ENCODE results near the gene CALN1.
A peak's percentile ranks its signal among the peaks of the same experiment; 100 is the strongest.

CALN1 gene

DNA sequence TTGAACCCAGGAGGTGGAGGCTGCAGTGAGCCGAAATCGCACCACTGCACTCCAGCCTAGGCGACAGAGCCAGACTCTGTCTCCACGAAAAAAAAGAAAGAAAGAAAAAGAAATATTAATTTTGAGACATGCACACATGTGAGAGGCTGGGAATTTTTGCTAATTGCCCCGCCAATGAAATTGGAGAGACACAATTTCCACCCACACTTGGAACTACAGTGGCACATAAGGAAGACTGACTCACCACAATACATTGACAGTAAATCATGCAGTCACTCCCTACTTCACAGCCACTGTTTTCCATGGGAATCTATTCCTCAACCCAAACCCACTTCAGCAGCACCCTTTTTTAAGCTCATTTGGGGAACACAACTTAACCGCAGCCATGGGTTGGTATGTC is 139.7 kb downstream of the CALN1 start:
- Histone ChIP-seq H3K9me3 (replicated peaks in 1 of 2; ENCODE audit: control insufficient read depth in 2 of 2, insufficient read depth in 1 of 2, low read depth in 1 of 2, low read length in 2 of 2) (peaks cover 0 to 6% of the 10 kb centered on the region in 2 donors), H2BK12ac (ENCODE audit: low read length) (no peak overlapping the region), H2BK15ac (ENCODE audit: low read length) (no peak overlapping the region), H3K27me3 (ENCODE audit: control insufficient read depth in 3 of 3, insufficient read depth in 3 of 3, low read depth in 1 of 3, low read length in 3 of 3) (peaks cover 0 to 2% (median 0%) of the 10 kb centered on the region in 3 experiments), H3K27ac (replicated peaks; ENCODE audit: low read length) (no peak overlapping the region), H3K23ac (ENCODE audit: low read depth, low read length, poor library complexity) (no peak overlapping the region), H3K18ac (ENCODE audit: low read length) (no peak overlapping the region), H3K9ac (ENCODE audit: low read depth, low read length, poor library complexity) (no peak overlapping the region), H4K8ac (ENCODE audit: low read depth, low read length) (no peak overlapping the region), H3K4me1 (ENCODE audit: control insufficient read depth in 2 of 2, insufficient read depth in 1 of 2, low read depth in 1 of 2, low read length in 2 of 2) (peaks cover 0 to 3% of the 10 kb centered on the region in 2 donors), H2AK5ac (ENCODE audit: low read depth, low read length) (no peak overlapping the region), H3K4me2 (ENCODE audit: insufficient read depth, low read length, poor library complexity, severe bottlenecking) (no peak overlapping the region), H2BK5ac (ENCODE audit: low read length) (no peak overlapping the region), H3K79me1 (ENCODE audit: low read depth, low read length) (no peaks in the 10 kb centered on the region), H2BK120ac (ENCODE audit: low read depth, low read length) (no peak overlapping the region), H3K4ac (ENCODE audit: low read length) (no peak overlapping the region), H3K36me3 (replicated peaks in 1 of 2; ENCODE audit: control insufficient read depth in 2 of 2, insufficient read depth in 2 of 2, low read length in 2 of 2) (no peaks in the 10 kb centered on the region), H4K91ac (ENCODE audit: low read depth, low read length, poor library complexity) (no peak overlapping the region), H3K4me3 (ENCODE audit: low read length in 2 of 2) (no peak overlapping the region), H3K14ac (ENCODE audit: low read length) (no peak overlapping the region), H2AFZ (ENCODE audit: low read length) (no peak overlapping the region)
- no peak for DNase-seq (ENCODE audit: low spot score)
- WGBS, 2 donors (ENCODE audit: extremely low coverage in 2 of 2, insufficient read length in 2 of 2, insufficient replicate concordance in 1 of 2) = no CpG with 5 or more reads among the region's 6 CpGs

DNA sequence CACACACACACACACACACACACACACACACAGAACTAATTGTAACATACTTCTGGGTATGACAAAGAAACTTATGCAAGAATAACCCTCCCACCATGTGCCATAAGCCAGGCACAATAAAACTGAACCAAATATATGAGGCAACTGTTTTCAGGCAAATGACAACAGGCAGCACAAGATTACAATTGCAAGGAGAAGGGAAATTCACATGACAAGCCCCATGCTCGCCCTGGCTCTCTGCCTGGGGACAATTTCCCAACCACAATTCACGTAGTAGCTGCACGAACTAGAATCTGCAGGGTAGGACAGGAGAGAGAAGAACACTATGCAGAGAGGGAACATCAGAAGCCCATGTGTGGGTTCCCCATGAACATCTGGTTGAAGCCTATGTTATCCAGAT is 143.3 kb downstream of the CALN1 start:
- Histone ChIP-seq H2BK120ac (ENCODE audit: low read depth, low read length) (no peak overlapping the region), H2AK5ac (ENCODE audit: low read depth, low read length) (no peak overlapping the region), H2BK12ac (ENCODE audit: low read length) (no peak overlapping the region), H3K4ac (ENCODE audit: low read length) (no peak overlapping the region), H2BK5ac (ENCODE audit: low read length) (no peak overlapping the region), H3K18ac (ENCODE audit: low read length) (no peak overlapping the region), H3K4me1 (ENCODE audit: control insufficient read depth in 2 of 2, insufficient read depth in 1 of 2, low read depth in 1 of 2, low read length in 2 of 2) (peaks cover 0 to 17% of the 10 kb centered on the region in 2 donors), H3K27me3 (ENCODE audit: control insufficient read depth in 3 of 3, insufficient read depth in 3 of 3, low read depth in 1 of 3, low read length in 3 of 3) (peaks cover 0 to 2% (median 0%) of the 10 kb centered on the region in 3 experiments), H3K4me2 (ENCODE audit: insufficient read depth, low read length, poor library complexity, severe bottlenecking) (no peak overlapping the region), H3K4me3 (ENCODE audit: low read length in 2 of 2) (no peak overlapping the region), H2AFZ (ENCODE audit: low read length) (no peak overlapping the region), H2BK15ac (ENCODE audit: low read length) (no peak overlapping the region), H3K14ac (ENCODE audit: low read length) (no peak overlapping the region), H3K27ac (replicated peaks; ENCODE audit: low read length) (no peak overlapping the region), H3K9ac (ENCODE audit: low read depth, low read length, poor library complexity) (no peak overlapping the region), H3K79me1 (ENCODE audit: low read depth, low read length) (no peaks in the 10 kb centered on the region), H4K8ac (ENCODE audit: low read depth, low read length) (no peak overlapping the region), H3K9me3 (replicated peaks in 1 of 2; ENCODE audit: control insufficient read depth in 2 of 2, insufficient read depth in 1 of 2, low read depth in 1 of 2, low read length in 2 of 2) (peaks cover 0 to 2% of the 10 kb centered on the region in 2 donors), H4K91ac (ENCODE audit: low read depth, low read length, poor library complexity) (no peak overlapping the region), H3K23ac (ENCODE audit: low read depth, low read length, poor library complexity) (no peak overlapping the region), H3K36me3 (replicated peaks in 1 of 2; ENCODE audit: control insufficient read depth in 2 of 2, insufficient read depth in 2 of 2, low read length in 2 of 2) (no peaks in the 10 kb centered on the region)
- DNase-seq (ENCODE audit: low spot score) = no peak
- no CpG with 5 or more reads among the region's 3 CpGs for WGBS, 2 donors (ENCODE audit: extremely low coverage in 2 of 2, insufficient read length in 2 of 2, insufficient replicate concordance in 1 of 2)

DNA sequence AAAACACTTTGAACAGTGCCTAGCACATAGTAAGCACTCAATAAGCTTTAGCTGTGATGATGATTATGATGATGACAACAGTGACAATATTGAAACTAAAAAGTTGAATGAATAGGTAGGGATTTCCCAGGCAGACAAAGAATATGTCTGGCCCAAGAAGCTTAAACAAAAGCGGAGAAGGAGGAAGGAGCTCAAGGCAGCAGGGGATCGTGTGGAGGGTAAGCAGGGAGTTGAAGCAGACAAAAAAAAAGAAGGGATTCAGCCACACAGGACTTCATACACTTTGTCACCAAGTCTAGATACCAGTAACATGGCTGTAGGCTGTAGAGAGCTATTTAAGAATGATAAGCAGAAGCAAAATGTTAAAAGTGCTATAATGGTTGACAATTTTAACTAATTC is 144.0 kb downstream of the CALN1 start:
- no CpG with 5 or more reads among the region's 2 CpGs for WGBS, 2 donors (ENCODE audit: extremely low coverage in 2 of 2, insufficient read length in 2 of 2, insufficient replicate concordance in 1 of 2)
- H2BK12ac ChIP-seq (ENCODE audit: low read length) = no peak overlapping the region
- H2BK5ac ChIP-seq (ENCODE audit: low read length) = no peak overlapping the region
- no peak overlapping the region for H3K4me2 ChIP-seq (ENCODE audit: insufficient read depth, low read length, poor library complexity, severe bottlenecking)
- H3K4me1 ChIP-seq (ENCODE audit: control insufficient read depth in 2 of 2, insufficient read depth in 1 of 2, low read depth in 1 of 2, low read length in 2 of 2) = peaks cover 0 to 17% of the 10 kb centered on the region in 2 donors
- no peak overlapping the region for H3K27ac ChIP-seq (replicated peaks; ENCODE audit: low read length)
- no peak overlapping the region for H3K14ac ChIP-seq (ENCODE audit: low read length)
- peaks cover 0 to 2% of the 10 kb centered on the region in 2 donors for H3K9me3 ChIP-seq (replicated peaks in 1 of 2; ENCODE audit: control insufficient read depth in 2 of 2, insufficient read depth in 1 of 2, low read depth in 1 of 2, low read length in 2 of 2)
- H4K8ac ChIP-seq (ENCODE audit: low read depth, low read length) = no peak overlapping the region
- H3K36me3 ChIP-seq (replicated peaks in 1 of 2; ENCODE audit: control insufficient read depth in 2 of 2, insufficient read depth in 2 of 2, low read length in 2 of 2) = no peaks in the 10 kb centered on the region
- no peak overlapping the region for H3K18ac ChIP-seq (ENCODE audit: low read length)
- no peak overlapping the region for H3K4ac ChIP-seq (ENCODE audit: low read length)
- H2AFZ ChIP-seq (ENCODE audit: low read length) = no peak overlapping the region
- H2AK5ac ChIP-seq (ENCODE audit: low read depth, low read length) = no peak overlapping the region
- no peak overlapping the region for H4K91ac ChIP-seq (ENCODE audit: low read depth, low read length, poor library complexity)
- H3K9ac ChIP-seq (ENCODE audit: low read depth, low read length, poor library complexity) = no peak overlapping the region
- peak; percentile 12 for DNase-seq (ENCODE audit: low spot score)
- H3K23ac ChIP-seq (ENCODE audit: low read depth, low read length, poor library complexity) = no peak overlapping the region
- no peak overlapping the region for H2BK15ac ChIP-seq (ENCODE audit: low read length)
- no peak overlapping the region for H2BK120ac ChIP-seq (ENCODE audit: low read depth, low read length)
- no peaks in the 10 kb centered on the region for H3K79me1 ChIP-seq (ENCODE audit: low read depth, low read length)
- H3K4me3 ChIP-seq (ENCODE audit: low read length in 2 of 2) = no peak overlapping the region
- peaks cover 0 to 2% (median 0%) of the 10 kb centered on the region in 3 experiments for H3K27me3 ChIP-seq (ENCODE audit: control insufficient read depth in 3 of 3, insufficient read depth in 3 of 3, low read depth in 1 of 3, low read length in 3 of 3)

DNA sequence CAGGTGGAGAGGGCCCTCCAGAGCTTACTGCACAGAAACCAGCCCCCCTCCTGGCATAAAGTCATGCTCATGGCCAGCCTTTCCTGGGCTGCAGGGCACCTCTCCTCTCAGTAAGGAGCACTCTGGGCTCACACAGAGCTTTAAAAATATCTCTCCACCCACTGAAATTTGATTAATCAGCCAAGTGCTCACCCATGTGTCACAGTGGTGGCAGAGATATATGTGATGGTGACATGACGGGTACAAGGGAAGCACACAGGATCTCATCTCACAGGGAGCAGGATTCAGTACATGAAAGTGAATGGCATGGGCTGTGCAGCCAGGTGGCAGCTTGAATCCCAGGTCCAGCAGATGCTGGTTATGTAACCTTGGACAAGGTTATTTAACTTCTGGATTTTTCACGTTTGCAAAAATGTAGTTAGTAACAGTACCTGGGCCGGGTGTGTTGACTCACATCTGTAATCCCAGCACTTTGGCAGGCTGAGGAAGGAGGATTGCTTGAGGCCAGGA is 144.8 kb downstream of the CALN1 start:
- Histone ChIP-seq H3K4me2 (ENCODE audit: insufficient read depth, low read length, poor library complexity, severe bottlenecking) (no peak overlapping the region), H2BK15ac (ENCODE audit: low read length) (no peak overlapping the region), H3K4me1 (ENCODE audit: control insufficient read depth in 2 of 2, insufficient read depth in 1 of 2, low read depth in 1 of 2, low read length in 2 of 2) (peaks cover 0 to 17% of the 10 kb centered on the region in 2 donors), H3K9ac (ENCODE audit: low read depth, low read length, poor library complexity) (no peak overlapping the region), H3K79me1 (ENCODE audit: low read depth, low read length) (no peaks in the 10 kb centered on the region), H3K9me3 (replicated peaks in 1 of 2; ENCODE audit: control insufficient read depth in 2 of 2, insufficient read depth in 1 of 2, low read depth in 1 of 2, low read length in 2 of 2) (no peaks in the 10 kb centered on the region), H2BK12ac (ENCODE audit: low read length) (no peak overlapping the region), H3K18ac (ENCODE audit: low read length) (peak overlapping the region; percentile 25), H3K36me3 (replicated peaks in 1 of 2; ENCODE audit: control insufficient read depth in 2 of 2, insufficient read depth in 2 of 2, low read length in 2 of 2) (no peaks in the 10 kb centered on the region), H3K27ac (replicated peaks; ENCODE audit: low read length) (peak overlapping the region; percentile 4), H3K27me3 (ENCODE audit: control insufficient read depth in 3 of 3, insufficient read depth in 3 of 3, low read depth in 1 of 3, low read length in 3 of 3) (no peaks in the 10 kb centered on the region), H3K4ac (ENCODE audit: low read length) (no peak overlapping the region), H3K14ac (ENCODE audit: low read length) (no peak overlapping the region), H3K4me3 (ENCODE audit: low read length in 2 of 2) (no peak overlapping the region), H4K8ac (ENCODE audit: low read depth, low read length) (no peak overlapping the region), H4K91ac (ENCODE audit: low read depth, low read length, poor library complexity) (no peak overlapping the region), H3K23ac (ENCODE audit: low read depth, low read length, poor library complexity) (no peak overlapping the region), H2BK5ac (ENCODE audit: low read length) (no peak overlapping the region), H2BK120ac (ENCODE audit: low read depth, low read length) (no peak overlapping the region), H2AFZ (ENCODE audit: low read length) (no peak overlapping the region), H2AK5ac (ENCODE audit: low read depth, low read length) (no peak overlapping the region)
- DNase-seq (ENCODE audit: low spot score) = no peak
- no CpG with 5 or more reads among the region's 3 CpGs for WGBS, 2 donors (ENCODE audit: extremely low coverage in 2 of 2, insufficient read length in 2 of 2, insufficient replicate concordance in 1 of 2)
